SIG-M5 treated with dmso at 0.1 percent for 504 hours (cell line): ENCODE data around the gene PDE1A.

Source experiments
- DNase-seq: peaks from one replicate; lab custom pipeline; 2025; ENCODE audit not compliant: unreplicated experiment; lab: John Stamatoyannopoulos, UW

PDE1A gene

DNA sequence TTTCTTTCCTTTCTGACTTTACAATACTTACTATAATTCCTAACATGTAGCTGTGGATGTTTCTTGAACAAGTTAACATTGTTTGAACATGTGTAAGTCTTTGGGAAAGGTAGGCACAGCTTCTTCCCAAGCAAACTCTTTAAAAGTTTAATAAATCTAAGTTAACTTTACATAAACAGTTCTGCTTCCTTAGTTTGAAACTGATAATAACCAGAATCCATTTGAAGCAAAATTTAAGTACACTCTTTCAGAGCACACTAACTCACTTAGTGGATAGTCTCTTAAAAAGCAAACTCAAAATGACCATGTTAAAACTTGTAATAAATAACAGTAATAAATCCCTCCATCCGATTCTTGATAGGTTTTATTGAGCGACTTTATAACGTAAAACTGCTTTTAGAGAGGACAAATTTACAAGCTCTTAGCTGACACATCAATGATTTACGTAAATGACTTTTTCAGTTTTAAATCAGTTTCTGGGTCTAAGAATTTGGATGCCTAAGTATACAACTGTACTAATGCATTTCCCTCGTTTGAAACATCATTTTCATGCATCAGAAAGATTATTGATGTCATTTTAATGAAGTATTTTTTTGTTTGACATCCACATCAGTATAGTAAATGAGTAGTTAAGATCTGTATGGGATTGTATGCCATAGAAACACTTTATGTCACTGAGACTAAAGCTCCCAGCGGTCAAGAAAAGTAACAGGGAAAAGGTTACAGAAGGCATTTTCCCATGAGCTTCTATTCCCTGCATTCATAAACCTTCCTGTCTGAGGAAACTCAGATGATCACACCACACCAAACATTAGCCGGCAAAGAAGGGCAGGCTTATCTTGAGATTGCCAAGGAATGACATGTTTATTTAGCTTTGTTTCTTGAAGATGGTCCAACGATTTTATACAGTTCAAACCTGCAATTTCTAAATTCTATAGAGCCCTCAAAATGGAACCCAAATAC, 67.5 kb downstream of the PDE1A start:
- DNase-seq, result no peak

- DNase-seq, result no peak
Observed at GRCh38 chr2:182358601-182359000, 68.2 kb downstream of the PDE1A start.

GRCh38 chr2:182355815-182356214, 71.0 kb downstream of the PDE1A start:
- DNase-seq, result no peak

DNA sequence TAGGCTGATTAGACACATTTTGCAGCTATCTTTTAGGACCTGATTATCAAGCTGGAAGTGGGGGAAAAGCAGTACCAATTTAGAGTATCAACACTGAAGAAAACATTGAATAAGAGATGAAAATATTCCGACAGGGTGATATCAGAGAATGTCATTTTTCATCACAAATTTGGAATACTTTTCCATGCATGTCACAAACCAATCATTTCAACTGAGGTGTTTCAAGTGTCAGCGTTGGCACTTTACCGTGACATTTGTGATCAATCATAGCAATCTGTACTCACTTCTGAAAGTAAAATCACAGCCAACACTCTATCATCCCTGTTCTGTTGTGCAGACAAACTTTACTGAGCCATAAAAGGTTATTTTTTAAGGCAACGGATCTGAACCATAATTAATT, 75.4 kb downstream of the PDE1A start:
- no peak for DNase-seq

DNA sequence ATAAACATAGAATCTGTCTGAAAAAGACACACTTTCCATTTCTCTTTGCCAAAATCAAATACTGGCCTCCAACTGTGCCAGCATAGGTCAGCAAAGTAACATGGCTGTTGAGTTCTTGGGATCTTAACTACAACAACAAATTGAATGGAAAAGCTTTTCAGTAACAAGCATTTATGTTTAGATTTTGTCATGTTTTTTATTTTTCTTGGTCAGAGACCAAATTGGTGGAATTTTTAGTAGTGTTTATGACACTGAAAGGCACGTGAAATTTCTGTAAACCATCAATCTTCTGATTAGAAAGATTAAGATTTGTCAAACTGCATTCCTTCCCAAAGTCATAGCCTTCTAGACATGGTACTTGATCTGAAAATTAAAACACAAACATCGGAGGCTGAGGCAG, 77.6 kb downstream of the PDE1A start:
- no peak for DNase-seq

GRCh38 chr2:182345384-182345783, 81.5 kb downstream of the PDE1A start:
- DNase-seq, result no peak

GRCh38 chr2:182330451-182331305, 96.2 kb downstream of the PDE1A start:
- DNase-seq, result no peak

GRCh38 chr2:182324665-182325064, 102.2 kb downstream of the PDE1A start:
- DNase-seq, result no peak

DNA sequence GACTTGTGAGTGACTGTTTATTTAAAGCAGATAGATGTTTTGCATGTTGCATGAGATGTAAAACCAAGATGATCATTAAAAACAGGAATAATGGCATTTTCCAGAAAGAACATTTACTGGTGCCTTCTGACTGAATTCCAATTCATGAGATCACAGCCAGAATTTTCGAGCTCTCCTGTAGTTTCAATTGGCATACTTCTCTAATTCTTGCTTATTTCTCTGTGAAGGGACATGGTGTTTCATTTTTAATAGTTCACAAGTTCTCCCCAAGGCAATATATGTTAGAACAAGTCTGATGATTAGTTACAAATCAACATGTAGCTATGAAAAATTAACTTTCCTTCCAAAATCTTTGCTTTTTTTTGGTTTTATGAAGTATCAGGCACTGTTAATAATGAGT, 105.7 kb downstream of the PDE1A start:
- no peak for DNase-seq

GRCh38 chr2:182319556-182320505, 107.0 kb downstream of the PDE1A start:
- DNase-seq, result no peak

DNA sequence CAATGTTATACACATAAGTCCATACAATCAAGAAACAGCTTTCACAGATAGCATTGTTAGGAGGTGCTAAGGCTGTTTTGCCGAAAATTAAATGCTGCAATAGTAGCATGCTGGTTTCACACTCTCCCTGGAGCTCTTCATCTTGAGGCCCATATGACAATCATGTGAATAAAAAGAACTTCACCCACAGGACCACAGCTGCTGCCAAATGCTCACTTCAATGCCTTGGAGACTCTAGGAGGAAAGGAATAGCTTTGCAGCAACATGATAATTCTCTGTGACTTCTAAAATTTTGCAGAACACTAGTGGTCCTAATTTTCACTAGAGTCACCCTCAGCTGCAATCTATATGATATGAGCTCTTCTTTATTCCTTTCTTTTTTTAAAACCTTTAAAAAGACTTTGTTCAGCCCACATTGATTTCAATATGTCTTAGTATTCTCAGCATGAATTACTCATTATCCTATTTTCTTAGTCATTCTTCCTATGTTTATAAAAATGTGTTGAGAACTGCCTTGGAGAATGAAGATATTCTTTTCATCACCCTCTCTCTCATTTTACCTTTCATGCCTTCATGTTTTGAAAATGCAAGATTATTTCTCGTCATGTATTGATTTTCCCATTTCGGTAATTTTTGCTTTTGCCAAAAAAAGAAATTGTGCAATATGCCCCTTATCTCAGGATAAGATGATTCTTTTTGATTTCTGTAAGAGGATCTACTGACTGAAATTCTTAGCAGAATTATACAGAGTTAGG, 108.2 kb downstream of the PDE1A start:
- DNase-seq, result no peak

DNA sequence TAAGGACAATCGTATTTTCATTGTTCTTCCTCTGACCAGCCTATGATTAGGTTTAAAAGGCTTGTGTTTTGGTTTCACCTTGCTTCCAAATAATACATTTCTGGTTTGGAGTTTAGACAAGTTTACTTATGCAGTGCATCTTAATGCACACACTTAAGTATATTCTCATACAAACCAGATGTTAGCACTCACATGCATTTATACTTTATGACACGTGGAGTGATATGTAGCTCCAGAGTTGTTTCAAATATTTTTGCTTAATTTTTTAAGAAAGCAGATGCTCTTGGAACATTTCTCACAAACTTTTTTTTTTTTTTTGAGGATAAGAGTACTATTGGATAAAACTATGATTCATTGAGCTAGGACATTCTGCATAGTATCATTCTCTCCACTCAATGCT, 109.9 kb downstream of the PDE1A start:
- DNase-seq, result no peak

DNA sequence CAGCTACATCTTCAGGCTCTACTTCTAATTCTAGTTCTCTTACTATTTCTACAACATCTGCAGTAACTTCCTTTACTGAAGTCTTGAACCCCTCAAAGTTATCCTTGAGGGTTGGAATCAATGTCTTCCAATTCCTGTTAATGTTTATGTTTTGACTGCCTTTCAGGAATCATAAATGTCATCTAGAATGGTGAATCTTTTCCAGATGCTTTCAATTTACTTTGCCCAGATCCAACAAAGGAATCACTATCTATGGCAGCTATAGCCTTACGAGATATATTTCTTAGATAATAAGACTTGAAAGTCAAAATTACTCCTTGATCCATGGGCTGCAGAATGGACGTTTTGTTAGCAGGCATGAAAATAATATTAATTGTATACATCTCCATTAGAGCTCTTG, 123.9 kb downstream of the PDE1A start:
- DNase-seq, result no peak

DNA sequence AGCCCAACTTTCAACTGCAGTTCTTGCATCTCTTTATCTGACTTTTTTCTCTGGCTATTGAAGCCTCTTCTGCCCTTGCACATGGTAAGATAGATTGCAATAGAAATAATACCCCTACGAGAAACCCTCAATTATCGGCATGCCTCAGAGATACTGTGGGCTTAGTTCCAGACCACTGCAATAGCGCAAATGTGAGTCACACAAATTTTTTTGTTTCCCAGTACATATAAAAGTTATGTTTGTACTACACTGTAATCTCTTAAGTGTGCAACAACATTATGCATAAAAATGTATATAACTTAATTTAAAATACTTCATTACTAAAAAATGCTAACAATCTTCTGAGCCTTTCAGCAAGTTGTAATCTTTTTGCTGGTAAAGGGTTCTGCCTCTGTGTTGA, 124.7 kb downstream of the PDE1A start:
- no peak for DNase-seq

GRCh38 chr2:182301093-182301492, 125.7 kb downstream of the PDE1A start:
- DNase-seq, result no peak

DNA sequence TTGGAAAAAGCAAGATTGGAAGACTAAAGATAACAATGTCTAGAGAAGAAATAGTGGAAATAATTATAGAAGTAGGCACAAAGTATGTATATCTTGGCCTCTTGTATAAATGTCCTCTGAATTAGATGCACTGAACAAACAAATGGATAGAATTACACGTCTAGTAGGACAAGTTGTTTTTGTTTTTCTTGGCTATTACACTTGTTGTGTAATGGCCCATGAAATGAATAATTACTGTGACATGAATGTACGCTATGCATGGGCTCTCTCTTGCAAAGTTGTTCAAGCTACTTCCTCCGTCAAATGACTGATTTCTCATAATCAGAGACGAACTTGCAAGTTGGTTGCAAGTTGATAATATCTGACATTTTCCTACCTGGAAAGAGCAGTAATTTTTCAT, 126.2 kb downstream of the PDE1A start:
- DNase-seq, result no peak

DNA sequence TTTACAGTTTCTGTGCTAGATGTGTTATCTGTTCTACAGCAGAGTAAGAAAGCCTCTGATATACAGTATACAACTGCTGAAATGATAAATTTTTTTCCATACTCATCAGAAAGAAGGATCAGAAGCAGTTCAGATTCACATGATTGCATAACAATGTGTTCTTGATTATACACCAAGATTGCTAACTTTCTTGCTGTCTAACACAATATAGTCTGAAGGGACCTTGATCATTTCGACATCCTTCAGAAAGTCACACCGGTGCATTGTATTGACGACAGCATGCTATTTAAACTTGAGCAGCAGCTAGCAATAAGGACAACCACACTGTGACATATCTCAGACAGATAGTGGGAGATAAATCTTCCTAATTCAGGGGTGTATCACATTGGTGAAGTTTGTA, 127.2 kb downstream of the PDE1A start:
- DNase-seq, result no peak

DNA sequence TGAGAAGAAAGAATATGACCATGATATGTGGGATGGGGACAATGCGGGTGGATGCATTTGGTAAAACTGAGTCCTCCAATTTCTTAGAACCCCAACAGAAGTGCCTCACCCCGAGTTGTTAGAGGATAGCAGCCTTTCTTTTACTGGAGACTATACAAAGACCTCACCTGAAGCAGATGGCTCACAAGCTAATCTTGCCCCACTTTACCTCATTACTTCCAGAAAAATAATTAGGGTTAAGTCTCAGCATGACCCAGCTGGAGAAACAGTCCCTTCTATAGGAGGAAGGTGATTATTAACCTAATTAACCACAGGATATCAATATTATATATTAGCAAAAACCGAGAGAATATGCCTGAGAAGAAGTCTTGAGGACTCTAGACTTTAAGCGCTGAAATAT, 128.4 kb downstream of the PDE1A start:
- DNase-seq, result no peak

DNA sequence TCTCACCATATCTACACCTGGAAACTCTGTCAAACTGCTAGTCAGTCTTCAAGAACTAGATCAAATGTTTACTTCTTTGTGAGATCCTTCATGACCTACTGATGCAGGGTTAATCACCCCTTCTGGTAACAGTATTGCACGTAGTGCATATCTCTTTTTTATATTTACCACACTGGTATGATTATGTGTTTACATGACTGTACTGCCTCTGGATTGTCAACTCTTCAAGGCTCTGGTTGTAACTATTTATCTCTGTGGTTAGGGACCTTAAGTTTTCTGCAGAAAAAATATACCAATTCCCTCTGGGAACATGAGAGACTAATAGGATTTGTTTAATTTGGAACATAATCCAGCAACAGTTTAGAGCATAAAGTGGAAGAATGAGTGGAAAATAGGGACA, 135.5 kb downstream of the PDE1A start:
- DNase-seq, result no peak

DNA sequence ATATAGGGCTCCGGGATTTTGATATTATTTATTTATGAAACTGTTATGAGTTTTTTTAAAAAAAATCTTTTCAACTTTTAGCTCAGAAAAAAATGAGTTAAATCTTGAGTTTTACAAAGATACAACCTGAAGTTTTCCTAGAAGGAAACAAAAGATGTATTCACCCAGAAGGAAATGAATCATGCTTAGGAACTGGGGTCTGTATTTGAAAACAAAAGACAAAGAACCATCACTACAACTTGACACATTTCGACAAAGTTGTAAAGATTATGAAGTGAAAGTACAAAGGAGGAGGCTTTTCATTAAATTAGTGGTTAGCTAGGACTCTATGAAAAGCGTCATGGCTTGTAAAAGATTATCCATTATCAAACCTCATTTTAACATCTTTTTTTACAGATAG, 143.3 kb downstream of the PDE1A start:
- DNase-seq, result no peak
